NCI-H187 (cell line): ENCODE data around the gene SLC12A8.

Experiments used
- DNase-seq, 2 experiments: peaks; one replicate each; lab custom pipeline; 2025; lab: John Stamatoyannopoulos, UW

Gene SLC12A8

DNA sequence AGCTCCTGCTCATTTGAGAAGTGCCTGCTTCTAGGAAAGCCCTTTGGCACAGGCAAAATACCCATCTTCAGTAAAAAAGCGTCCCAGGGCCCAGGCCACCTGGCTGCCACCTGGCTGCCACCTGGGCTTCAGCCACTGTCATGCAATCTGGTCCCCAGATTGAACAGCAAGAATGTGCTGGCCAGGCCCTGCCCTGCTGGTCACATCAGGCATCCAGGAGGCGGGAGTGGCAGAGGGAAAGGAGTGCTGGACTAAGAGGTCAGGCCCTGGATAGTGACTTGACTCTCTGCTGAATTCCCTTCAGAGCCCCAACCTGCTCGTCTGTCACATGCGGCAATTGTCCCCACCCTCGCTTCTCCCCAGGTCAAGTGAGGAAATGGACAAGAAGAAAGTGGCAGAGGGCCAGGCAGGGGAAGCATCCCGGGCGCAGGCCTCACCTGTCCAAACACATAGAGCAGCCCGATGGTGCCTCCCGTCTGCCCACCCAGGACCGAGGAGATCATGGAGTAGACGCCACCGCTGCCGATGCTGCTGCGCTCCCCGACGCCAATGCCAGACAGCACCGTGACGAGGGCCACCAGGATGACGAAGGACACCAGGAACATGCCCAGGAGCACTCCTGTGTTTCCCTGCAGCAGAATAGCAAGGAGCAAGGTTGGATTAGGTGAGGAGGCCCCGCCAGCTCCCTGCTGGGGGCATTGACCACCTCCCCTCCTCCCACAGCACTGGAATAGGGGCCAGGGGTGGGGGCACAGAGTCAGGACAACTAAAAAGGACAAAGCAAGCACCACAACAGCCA, 25.5 kb downstream of the SLC12A8 start:
- no peak for DNase-seq

DNA sequence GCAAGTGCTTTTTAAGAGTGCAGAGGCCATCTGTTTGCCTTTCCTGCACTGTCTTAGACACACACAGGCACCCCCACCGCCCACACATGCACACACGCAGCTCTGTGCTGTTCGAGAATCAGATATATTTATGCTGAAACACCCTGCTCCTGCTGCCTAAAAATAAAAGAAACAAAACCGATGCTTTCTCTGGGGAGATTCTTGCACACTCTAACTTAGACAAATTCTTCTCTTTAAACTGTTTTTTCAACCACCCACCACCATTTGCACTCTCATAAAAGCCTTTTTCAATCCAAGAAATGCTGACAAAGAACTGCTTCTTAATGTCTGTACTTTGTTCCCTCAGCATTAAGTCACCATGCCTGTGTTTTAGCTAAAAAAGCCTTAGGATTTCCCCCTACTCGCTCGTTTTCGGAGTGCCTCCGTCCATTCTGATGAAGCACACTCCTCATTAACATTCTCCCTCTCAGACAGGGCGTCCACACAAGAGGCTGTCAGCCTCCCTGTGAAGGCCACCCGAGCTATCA, 26.2 kb downstream of the SLC12A8 start:
- no peak for DNase-seq

DNA sequence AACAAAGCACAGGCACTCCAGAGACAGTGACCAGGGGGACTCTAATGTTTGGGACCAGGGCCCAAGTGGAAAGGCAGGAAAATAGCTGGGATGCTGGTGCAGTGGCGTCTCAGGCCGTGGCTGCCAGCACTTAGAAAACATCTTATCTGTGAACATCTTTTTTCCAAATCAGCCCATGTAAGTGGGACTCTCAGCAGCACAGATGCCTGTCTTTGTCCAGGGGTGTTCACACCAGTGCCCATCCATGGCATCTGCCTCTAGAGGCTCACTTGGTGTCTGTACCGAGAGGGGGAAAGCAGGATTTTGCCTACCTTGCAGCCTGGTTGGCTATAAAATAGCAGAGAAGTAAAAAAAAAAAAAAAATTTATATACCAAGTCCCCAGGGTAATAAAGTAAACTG, 26.7 kb downstream of the SLC12A8 start:
- DNase-seq, result no peak

DNA sequence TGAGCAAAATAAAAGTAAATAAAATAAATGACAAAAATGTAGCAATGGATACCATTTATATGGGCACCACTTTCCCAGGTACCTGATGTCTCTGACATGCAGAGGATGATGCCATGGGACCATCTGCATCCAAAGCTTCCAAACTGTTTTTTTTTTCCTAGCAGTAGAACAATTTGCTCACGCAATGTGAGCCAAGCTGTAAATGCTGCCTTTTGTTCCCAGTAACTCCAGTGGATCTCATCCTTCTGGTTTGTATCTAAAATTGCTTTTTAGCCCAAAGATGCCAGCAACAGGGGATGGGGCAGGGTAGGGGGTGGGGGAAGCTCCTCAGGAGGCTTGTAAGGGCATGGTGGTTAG, 32.7 kb downstream of the SLC12A8 start:
- DNase-seq, result no peak

DNA sequence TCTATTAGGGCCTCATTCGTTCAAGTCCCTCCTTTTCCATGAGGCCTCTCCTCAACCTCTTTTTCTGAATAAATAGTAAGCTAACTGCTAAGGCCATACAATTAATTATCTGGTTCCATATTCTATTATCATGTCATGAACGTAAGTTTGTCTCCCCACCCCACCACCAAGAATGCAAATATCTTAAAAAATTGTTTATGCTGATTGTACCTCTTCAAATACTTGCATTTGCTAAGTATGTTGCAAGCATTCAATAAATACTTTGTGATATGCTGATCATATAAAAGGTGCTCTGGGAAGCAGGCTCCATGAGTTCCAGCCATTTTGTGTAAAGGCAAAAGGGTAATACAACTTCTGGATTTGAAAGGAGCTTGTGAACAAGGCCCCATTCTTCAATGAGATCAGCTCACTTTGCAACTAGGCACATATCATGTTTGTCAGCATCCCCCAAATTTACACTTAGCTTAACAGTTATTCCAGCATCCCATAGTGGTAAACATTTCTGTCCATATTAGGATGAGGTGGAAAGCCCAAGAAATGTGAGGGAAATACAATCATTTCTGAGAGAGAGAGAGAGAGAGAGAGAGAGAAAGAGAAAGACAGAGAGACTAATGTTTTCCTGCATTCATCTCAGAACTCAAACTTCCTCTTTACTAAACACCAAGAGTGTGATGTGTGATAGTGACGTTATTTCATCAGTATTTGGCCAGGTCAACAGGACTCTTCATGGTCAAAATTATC, 33.2 kb downstream of the SLC12A8 start:
- DNase-seq, result no peak

DNA sequence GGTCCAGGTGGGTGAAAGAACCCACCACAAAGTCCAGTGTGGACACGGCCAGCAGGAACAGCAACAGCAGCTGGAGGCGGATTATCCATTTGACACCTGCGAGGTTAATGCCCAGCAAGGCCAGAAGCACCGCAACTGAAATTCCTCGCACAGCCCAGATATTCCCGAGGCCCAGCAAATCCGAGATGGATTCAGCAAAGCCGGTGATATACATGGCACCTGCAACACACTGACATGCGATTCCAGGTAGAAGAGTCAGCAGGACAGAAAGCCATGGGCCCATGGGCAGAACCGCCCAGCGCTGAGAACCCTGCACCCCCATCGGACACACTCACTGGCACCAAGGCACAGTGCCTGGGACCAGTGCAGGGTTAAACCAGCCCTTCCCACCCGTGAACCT, 34.8 kb downstream of the SLC12A8 start:
- no peak for DNase-seq

DNA sequence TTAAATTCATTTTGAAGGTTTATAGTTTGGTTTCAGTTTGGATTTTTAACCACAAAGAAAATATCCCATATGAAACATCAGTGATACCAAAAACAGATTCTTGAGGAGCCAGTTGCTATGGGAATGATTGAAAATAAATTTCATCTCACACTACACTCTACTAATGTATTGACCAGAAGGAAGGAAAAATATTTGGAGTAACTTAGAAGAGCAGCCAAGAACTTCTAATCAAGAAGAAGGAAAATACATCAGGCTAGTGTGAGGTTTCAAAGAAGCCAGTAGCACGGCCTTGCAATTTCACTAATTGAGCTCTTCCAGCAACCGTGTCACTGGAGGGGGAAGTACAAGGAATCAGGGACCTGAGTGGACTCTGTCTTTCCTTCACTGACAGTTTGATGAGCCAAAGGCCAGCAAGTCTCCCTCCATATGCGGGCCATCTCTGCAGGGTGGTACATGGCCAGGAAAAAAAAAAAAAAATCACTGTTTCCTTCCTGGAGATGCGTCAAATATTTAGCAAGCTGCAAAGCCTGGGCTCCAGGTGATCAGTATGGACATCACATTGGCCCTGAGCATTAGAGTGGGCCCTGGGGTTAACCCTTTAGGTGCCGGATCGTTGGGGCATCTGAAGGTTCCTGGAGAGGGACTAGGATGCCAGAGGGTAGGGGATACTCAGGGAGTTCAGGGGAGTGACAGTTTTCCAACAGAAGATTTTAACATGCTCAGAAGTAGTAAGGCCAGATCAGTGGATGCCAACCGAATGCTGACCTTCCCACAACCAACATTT, 37.1 kb downstream of the SLC12A8 start:
- DNase-seq, result no peak

DNA sequence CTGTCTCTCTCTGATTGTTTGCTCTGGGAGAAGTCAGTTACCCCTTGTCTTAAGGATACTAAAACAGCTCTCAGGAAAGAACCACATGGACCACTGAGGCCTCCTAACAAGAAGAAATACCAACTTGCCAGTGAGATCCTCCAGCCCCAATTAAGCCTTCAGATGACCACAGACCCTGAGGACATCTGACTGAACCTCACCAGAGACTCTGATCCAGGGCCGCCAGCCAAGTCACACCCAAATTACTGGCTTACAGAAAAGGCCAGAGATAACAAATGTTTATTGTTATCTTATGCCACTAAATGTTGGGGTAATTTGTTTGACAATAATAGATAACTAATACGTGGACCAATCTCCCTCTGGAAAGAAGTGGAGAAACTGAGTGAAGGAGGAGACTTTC, 40.2 kb downstream of the SLC12A8 start:
- no peak for DNase-seq

DNA sequence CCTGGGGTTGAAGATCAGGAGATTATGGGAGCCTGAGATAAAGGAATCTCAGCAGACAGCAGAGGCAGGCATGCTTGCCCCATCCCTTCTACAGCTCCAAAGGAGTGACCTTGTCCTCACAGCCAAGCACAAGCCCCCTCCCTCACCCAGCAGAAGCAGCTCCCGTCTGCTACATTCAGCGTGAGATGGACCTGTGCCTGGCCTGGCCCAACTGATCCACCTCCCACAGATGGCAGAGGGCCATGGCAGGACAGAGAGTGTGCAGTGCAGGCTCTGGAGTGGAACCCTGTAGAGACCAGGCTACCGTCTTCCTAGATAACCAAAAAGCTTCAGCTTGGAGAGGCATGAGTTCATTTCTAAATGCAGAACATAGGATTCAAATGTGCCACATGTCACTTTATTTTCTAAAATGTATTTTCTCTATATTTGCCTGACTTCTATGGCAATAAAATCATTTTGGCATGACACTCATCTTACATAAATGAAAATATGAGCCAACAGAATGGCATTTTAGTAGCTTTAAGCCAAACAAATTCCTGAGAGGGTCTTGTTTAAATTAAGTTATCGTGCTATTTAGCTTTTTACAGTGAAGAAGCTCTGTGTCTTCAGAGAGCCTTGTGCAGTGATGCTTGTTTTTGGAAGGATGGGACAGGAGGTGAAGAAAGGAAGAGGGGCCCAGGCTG, 43.7 kb downstream of the SLC12A8 start:
- no peak for DNase-seq

DNA sequence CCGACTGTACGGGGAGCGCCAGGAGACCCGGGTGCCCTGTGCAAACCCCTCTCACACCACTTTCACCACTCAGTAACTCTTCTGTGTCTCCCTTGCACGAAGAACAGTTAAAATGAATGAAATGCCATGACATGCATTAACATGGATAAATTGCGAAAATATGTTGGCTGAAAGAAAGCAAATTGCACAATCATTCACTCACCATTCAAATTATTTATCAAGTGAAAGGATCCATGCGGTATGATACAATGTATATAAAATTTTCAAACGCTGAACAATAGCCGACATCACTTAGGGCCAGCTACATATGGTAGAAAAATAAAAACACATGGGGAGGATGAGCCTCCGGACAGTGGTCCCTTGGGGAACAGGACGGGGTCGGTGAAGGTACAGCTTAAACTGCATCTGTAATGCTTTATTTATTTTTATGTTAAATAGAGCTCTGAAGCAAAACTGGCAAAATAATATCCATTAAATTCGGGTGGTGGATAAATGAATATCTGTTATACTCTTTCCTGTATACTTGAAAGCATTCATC, 45.9 kb downstream of the SLC12A8 start:
- DNase-seq, result no peak

DNA sequence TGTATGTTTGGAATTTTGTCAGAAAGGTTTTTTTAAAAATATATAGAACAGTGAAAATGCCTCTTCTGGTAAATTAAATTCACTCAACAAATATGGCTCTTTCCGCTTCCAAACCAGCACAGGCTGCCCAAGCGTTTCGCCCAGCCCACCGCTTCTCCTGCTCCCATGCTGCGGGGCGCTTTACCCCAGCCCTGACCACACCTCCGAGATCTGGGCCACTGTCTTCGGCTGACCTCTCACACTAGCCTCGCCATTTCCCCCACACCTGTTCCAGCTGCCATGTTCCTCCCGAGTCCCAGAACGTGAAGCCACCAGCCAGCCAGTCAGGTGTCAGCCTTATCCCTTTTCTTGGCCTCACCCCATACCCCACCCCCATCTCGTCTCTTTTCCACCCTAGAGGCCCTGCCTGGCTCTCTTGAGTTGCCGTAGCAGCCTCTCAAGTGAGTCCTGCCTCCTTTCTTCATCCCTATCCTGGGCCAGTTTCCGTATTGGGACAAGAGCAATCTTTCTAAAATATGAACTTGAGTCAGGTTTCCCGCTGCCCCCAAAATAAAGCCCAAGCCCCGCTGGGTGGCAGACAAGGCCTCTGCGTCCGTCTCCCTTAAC, 46.5 kb downstream of the SLC12A8 start:
- DNase-seq, result no peak

DNA sequence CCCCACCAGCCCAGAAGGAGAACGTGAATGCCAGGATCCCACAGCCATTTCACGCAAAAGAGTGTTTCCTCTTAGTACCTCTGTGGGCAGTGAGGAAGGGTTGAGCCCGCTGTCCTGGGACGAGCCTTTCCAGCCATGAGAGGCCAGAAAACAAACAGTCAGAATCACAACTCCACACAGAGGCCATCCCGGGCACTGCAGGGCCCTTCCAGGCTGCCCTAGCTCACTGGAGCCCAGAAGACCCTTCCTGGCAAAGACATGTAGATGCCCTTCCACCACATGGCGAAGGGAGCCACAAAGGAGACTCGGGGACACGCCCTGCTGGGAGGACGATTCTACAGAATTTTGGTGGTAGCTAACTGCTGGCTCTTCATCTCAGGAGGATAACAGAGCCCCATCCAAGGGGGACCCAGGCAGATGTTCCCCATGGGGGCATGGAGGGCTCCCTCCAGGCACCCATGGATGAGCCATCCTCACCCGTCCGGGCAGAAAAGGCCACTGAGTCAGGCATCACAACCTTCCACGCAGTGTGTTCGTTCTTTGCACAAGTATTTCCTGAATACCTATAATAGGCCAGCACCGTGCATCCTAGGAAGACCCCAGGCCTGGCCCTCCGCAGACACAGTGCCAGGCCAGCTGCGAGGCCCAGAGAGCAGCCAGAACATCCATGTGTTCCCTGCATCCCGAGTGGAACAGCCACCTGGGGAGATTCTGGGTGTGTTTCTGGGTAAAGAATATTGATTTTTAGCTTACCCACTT, 47.2 kb downstream of the SLC12A8 start:
- no peak for DNase-seq

DNA sequence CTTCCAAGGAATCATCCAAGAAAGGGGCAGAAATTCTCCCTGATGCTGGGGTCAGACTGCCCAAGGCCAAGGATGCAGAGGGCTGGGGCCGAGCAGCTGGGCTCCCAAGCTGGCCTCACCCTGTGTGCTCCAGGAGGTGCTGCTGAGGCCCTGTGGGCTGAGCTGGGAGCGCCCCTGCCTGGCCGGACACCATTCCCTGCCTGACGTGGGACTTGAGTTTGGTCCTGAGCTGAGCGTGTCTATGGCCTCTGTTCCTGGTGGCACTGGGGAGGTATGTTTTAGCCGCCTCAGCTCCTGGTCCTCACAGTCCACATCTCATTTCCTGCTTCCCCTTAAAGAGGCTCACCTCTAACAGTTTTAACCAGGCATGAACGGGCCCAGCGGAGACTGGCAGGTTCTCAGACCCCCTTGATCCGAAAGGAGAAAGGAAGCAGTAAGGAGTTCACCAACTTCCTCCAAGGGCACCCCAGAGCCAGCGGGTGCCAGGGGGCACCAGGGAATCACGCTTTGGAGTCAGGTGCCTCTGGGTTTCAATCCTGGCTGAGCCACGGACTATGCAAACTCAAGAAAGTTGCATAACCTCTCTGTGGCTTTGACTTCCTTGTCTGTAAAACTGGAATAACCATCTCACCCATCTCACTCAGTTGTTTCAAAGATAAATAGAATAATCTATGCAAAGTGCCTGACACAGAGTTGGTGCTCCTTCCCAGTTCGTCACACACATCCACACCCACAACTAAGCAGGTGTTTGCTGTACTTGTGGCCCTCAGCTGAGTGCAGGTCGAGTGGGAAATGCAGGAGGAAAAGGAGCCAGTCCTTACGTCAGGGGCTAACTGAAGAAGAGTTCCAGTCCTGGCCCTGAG, 48.6 kb downstream of the SLC12A8 start:
- DNase-seq, result no peak

DNA sequence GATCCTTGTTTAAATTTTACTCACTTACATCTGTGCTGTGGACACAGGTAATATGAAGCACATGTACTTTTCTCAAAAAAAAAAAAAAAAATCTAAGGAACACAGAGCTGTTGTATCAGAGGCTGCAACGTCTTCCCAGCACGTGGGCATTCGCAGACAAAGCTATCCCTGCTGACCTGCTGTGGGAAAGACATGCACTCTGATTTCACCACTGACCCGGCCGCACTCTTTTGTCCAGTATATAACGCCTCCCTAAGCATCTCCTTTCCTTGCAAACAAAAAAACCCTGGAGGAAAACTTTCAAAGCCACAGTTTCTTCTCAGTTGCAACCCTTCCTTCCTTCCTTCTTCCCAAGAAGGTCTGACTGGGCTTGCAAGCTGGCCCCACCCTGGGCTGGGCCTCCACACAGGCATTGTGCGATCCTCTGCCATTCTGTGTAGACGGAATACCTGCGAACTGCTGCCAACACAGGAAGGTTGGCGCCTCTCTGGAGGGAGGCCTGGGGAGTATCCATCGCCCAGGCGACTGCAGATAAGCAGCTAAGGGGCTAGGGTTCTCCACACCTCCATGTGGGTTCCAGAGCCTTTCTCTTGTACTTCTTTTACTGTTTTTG, 50.8 kb downstream of the SLC12A8 start:
- no peak for DNase-seq

DNA sequence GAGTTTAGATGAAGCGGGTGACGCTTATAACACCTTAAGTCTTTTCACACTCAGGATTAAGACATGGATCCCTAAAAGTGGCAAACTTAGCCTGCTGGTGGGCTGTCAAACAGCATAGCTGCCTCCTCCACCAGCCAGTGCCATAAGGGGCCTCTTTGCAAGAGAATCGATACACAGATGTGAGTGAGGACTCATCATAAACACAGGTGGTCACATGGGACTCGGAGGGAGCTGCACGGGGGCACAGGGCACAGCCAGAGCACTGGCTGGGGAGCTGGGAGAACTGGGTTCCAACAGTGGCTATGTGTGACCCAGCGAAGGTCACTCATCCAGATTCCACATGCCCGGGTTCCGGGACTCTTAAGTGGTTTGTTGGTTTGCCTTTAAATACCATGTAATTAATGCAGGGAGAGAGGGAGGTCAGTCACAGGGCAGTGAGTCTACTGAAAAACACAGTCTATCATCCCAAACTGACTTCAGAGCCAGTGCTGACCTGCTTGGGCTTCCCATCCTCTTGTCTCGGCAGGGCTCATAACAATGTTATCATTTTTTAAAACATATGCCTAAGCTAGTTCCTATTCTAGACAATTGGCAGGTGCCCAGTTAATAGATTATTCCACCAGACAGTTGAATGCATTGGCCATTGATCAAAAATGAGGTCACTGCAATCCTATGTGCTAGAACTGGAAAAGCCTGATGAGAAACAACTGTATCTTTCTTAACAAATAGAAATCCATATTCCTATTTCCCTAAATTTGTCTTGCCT, 51.8 kb downstream of the SLC12A8 start:
- DNase-seq, result no peak

DNA sequence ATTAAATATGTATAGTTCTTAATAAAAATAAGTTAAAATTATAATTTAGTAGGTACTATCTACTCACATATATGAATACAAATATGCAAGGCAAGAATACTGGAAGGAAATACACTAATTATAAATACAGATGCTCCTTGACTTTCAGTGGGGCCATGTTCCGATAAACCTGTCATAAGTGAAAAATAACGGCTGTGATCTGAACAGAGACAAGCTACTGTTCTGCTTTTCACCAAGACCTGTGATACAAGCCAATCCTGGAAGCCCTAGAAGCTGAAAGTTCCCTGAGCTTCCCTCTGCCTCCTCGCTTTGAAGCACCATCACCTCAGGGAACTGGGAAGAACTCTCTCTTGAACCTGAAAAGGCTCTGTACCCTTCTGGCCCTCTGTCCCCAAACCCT, 55.4 kb downstream of the SLC12A8 start:
- no peak for DNase-seq

DNA sequence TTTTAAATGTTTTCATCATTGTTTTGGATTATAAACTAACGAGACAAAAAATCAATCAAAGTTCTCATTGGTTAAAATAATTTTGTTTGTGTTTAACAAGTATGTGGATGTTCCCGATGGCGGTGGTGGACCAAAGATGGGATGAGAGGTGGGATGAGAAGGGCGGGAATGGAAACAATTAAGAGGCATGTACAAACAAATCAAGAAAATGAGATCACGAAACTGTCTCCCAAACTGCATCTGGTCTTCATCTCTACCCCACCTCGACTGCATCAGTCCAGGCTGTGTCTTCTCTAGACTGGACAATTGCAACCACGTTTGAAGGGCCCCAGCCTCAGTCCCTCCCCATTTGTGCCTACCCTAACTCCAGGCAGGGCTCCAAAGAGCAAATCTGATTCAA, 56.1 kb downstream of the SLC12A8 start:
- no peak for DNase-seq

DNA sequence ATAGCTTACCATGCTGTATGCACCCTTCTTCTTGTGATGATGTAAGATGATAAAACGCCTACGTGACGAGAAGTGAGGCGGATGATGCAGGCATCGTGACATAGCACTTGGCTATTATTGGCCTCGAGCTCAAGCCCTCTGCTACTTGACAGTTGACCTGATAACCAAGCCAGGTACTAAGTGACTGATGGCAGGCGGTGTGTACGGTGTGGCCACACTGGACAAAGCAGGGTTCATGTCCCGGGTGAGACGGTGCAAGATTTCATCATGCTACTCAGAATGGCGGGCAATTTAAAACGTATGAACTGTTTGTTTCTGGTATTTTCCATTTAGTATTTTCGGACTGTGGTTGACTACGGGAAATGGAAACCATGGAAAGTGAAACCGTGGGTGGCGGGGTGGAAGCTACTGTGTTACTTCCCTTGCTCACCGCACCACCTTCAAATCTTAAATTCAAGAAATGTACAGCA, 57.7 kb downstream of the SLC12A8 start:
- DNase-seq, result no peak
